Measurements from ENCODE around the gene METTL8.
A peak's percentile ranks its signal among the peaks of the same experiment; 100 is the strongest.

METTL8 gene, protein sequence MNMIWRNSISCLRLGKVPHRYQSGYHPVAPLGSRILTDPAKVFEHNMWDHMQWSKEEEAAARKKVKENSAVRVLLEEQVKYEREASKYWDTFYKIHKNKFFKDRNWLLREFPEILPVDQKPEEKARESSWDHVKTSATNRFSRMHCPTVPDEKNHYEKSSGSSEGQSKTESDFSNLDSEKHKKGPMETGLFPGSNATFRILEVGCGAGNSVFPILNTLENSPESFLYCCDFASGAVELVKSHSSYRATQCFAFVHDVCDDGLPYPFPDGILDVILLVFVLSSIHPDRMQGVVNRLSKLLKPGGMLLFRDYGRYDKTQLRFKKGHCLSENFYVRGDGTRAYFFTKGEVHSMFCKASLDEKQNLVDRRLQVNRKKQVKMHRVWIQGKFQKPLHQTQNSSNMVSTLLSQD

DNA sequence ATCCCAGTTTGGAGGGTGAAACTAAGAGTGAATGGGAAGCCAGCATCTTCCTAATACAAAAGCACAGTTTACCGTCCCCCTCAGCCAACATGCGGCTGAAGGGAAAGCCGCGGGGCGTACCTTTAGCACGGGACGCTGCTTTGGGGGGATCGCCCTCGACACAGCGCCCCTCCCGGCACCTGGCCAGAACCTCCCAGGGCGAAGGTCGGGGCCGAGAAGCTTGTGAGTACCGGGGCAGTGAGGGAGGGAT lies at the start of gene METTL8:
Gene METTL8 (minus strand): TSS at position 228 of the 250 bp plus-strand sequence. CDS start 41,805 bp downstream, outside the sequence.
- DNase-seq (ENCODE audit: low spot score): no peak

DNA sequence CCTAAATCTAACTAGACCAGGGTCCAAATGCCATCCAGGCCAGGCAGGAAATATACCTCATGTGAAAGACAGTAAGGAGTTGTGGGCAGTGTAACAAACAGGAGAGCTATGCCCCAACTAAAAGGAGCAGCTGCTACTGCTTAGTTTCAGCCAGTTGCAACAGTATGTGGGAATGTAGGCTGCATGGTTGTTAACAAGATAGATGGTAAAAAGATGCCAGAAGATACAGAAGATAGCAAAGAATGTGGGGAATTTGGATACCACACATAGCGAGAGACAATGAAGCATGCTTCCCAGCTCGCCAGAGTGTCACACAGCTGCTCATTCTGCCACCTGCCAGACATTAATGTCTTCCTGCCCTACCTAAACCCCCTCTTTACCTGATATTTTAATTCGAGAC lies 49.1 kb upstream of the METTL8 start:
- no peak for DNase-seq (ENCODE audit: low spot score)

DNA sequence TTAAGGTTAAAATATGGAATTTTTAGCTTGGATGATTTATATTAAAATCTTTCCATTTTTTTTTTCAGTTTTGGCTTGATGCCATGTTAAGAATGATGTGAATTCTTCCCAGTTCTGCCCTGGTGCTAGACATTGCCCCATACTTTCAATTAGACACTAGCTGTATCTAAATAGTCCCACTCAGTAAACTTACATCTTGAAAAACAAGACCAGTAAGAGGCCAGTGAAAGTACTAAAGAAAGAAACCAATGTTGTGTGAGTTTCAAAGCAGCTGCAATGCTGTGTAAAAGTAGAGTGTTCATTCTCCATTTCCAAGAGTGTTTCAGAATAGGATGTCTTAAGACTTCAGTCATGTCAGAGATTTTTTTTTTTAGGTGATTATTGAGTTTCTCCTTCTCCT lies 48.5 kb upstream of the METTL8 start:
- no peak for DNase-seq (ENCODE audit: low spot score)

DNA sequence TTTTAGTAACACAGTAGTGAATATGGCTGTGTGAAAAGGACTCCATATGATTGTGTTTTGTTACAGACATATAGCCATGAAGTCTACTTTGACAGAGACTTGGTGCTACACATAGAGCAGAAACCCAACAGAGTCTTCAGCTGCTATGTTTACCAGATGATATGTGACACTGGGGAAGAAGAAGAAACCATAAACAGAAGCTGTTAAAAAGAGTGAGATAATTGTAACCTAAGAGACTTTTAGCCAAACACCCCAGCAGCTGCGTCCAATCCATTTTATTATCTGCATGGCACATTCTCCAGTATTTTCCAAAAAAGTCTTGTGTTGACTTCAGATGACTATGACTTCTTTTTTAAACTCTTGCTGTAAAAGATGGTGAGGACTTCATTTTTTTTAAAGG lies 47.1 kb upstream of the METTL8 start:
- no peak for DNase-seq (ENCODE audit: low spot score)

DNA sequence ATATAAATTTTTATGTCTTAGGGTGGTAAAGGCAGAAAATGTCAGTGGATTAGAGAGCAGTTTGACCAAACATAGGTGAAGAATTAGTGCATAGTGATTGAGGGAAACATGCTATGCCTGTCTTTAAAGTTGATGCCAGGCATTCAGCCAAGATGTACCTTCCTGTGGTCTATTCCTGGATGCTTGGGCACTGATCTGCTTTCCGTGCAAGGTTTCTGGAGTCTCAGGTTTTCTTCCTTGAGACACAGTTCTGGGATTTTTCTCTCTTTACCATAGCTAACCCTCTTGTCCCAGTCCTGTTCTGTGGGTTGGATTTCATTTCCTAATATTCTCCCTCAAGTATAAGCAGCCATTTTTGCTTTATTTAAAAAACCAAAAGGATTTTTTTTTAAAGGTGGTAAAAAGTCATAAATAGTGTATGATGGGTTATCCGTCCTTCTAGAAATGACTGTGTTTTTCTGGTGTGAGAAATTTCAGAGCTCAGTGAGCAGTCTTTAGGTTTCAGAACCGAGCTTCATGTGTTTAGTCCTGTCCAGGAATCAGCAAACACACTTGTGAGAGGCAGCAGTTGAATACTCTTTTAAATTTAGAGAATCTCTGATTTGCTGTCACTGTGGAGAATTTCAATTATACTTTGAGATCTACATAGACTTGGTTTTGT lies 45.5 kb upstream of the METTL8 start:
- no peak for DNase-seq (ENCODE audit: low spot score)

DNA sequence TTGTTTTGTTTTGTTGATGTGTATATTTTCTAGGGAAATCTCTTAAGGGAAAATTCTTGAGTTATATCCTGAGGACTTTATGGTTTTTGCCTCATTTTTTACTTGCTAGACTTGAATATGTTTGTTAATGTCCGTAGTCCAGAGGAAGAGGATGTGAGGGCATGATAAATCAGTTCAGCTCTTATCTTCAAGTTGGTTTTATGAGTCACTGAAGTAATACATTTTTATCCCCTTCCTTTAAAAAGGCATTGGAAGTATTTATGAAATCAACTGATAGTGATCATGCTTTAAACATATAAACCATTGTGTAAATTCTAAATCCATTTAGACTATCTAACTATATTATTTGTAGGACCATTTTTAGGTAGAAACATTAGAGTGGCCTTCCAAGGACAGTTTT lies 44.6 kb upstream of the METTL8 start:
- no peak for DNase-seq (ENCODE audit: low spot score)

DNA sequence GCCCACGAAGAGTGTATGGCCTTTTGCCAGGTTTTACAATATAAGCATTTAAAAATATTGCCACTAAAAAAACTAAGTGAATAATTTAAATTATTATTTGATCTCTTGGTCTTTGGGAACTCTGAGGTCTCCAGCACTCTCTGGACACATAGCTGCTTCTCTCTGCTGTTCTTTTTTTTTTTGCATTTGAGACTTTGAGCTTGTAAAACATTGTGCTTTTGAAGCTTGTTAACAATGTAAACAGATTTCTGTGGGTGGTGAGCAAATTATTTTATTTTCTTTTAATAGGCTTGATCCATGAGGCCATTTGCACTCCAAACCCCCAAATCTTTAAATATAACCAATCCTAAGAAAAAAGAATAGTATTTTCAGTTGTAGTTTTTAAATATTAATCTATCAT lies 42.2 kb upstream of the METTL8 start:
- no peak for DNase-seq (ENCODE audit: low spot score)

DNA sequence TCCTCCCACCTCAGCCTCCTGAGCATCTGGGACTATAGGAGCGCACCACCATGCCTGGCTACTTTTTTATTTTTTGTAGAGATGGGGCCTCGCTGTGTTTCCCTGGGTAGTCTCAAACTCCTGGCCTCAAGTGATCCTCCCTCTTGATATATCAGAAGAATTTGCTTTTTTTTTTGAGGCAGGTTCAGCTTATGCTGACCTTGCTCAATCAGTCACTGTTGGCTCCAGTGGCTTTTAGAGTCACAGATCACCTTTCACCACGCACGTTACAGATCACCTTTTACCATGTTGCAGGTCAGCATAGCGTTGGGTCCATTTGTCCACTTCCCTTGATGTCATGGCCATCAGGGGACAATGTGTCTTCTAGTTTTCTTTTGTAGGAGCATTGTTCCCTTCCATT lies 36.3 kb upstream of the METTL8 start:
- DNase-seq (ENCODE audit: low spot score): no peak

DNA sequence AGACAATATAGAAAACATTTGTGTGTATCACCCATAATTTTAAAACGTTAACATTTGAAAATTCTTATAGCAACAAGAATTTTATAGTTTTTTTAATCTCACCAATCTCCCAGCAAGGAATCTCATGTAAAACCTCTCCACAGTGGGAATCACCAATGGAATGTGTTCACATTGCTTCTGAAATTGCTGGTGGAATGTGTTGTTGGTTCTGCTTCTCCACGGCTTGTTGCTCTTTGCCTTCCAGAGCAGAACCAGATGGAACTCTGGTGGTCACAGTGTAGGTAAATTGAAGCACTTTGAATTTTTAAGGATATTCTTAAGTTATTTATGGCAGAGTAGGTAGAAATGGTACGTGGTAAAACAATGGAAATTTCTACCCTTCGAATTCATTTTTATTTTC lies 35.4 kb upstream of the METTL8 start:
- DNase-seq (ENCODE audit: low spot score): peak; percentile 9

DNA sequence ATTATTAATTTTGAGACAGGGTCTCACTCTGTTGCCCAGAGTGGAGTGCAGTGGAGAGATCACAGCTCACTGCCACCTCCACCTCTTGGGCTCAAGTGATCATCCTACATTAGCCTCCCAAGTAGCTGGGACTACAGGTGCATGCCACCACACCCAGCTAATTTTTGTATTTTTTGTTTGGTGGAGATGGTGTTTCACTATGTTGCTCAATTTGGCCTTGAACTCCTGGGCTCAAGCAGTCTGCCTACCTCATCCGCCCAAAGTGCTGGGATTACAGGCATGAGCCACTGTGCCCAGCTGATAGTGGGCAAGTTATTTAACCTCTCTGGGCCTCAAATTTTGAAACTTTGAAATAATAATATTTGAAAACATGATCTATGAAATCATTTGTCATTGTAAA lies 26.7 kb upstream of the METTL8 start:
- DNase-seq (ENCODE audit: low spot score): no peak

DNA sequence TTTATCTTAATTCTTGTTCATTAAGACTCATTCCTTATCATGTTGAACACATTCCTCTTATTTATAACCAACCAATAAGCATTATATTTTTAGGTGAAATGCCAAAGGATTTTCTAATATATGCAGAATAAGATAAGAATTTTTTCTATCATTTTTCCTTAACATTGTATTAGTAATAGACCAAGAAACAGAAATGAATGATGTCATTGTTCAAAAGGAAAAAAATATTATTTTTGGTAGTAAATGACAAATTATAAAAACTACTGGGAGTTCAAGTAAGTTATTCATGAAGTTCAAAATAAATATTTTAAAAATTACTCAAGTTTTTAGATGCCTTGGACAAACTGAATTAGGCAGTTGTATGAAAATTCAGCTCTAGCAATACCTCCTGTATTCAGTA lies 25.7 kb upstream of the METTL8 start:
- DNase-seq (ENCODE audit: low spot score): no peak

DNA sequence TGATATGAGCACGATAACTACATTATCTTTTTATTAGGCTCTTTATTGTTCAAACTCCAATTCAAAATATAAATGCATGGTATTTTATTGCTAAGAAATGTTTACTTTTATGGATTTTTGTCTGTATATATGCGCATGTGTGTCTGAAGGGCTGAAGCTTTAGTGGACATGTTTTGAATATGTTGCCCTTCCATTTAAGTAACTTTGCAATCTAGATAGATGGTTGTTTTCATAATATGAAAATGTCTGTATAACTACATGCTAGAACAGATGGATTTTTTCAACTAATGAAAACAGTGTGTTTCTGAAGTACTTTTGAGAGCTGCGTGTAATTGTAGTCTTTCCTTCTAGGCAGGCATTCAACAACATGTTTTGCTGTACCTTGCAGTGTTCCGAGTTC lies 19.0 kb upstream of the METTL8 start:
- no peak for DNase-seq (ENCODE audit: low spot score)

DNA sequence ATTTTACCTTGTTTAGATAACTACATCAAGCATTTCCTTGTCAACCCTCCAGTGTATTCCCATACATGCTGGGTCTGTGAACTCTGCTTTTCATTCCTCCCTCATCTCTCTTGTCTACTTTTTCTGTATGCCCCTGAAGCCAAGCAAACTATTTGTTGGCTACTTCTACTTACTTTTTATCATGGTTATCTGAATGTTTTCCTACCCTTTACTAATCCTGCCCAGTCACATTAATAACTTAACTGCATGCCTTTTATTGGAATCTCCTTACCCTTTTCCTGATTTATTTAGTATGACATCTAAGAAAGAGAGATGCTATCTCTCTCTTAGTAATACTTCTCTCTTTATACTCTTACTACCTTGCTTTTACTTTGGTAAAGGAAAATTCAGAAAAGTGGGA lies 17.3 kb upstream of the METTL8 start:
- DNase-seq (ENCODE audit: low spot score): no peak

DNA sequence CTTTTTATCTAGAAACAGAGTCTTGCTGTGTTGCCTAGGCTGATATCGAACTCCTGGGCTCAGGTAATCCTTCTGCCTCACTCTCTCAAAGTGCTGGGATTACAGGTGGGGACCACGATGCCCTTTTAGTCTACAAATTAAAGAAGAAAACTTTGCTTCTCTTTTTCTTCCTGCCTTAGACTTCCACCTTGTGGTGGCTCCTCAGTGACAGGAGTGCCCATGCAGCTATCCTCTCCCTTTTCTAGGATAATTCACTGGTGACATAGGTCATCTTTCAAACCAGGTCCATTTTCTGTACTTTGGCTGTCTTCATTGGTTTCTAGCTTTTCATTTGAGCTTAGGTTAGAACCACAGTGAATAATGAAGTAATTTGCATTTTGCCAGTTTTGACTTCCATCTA lies 13.9 kb upstream of the METTL8 start:
- no peak for DNase-seq (ENCODE audit: low spot score)

DNA sequence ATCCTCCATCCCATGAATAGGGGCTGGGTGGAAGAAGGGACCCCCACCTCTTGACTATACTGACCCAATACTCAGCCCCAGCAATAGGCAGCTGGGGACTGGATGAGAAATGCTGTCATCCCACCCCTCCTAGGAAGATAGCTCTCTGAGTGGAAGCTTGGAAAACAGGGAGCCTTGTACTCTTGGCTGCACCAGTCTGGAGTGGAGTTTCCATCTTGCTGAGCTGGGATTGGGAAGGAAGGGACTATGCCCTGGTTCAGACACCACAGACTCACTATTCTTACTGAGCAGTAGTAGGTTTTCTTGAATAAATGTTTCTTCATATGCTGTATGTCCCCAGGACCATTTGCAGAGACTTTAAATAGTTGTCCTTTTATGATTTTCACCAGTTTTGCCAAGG lies 7.7 kb upstream of the METTL8 start:
- DNase-seq (ENCODE audit: low spot score): no peak

DNA sequence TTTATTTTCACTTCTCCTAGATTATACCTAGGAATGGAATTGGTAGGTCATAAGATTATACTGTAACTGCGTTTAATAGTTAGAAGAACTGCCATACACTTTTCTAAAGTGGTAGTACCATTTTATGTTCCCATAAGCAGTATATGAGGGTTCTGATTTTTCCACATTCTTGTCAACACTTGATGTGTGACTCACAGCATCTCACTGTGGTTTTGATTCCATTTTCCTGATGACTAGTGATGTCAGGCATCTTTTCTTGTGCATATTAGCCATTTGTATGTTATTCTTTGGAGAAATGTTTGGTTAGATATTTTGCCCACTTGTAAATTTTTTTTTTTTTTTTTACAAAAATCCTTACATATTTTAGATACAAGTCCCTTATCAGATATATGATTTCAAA lies 2.5 kb upstream of the METTL8 start:
- DNase-seq (ENCODE audit: low spot score): peak; percentile 40

DNA sequence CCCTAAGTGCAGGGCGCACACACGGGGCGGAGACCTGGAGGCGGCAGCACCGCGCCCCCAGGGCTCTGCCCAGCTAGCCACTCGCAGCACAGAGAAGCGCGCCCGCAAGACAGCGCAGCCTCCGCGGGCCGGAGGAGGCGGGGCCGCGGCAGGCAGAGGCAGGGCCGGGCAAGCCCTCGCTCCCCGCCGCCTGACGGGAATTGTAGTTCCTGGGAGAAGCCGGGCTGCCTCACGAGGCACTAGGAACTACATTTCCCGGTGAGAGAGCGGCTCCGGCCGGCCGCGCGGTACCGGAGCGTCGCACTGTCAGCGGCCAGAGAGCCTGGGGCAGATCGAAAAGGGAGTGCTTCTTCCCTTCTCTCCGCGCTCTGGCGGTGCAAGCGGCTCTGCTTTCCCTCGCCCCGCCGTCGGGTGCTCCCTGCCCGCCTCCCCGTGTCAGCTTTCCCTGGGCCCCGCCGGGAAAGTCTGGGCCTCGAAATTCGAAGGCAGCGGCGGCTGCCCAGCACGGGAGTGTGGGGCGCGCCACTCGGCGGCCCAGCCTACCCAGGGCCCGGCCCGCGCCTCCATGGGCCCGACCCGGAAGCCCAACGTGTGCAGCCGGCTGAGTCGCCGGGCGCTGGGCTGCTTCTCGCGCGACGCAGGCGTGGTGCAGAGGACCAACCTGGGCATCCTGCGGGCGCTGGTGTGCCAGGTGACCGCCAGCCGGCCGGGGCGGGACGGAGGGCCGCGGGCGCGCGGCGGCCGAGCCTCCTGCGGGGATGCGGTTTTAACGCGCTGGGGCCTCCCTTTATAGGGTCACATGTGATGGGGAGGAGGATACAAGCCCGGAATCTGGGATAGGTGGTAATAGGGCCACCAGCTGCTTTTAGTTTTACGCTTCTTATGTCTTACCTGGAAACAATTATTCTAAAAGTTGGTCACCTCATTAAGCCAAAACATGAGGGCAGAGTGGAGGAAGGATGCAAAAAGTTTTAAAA lies 511 bp upstream of the METTL8 start, which contains the start of gene DCAF17:
Gene DCAF17 (plus strand): TSS at position 214 of the 977 bp plus-strand sequence. CDS start 352 bp downstream, at position 566.
- DNase-seq (ENCODE audit: low spot score): peak; percentile 97

DNA sequence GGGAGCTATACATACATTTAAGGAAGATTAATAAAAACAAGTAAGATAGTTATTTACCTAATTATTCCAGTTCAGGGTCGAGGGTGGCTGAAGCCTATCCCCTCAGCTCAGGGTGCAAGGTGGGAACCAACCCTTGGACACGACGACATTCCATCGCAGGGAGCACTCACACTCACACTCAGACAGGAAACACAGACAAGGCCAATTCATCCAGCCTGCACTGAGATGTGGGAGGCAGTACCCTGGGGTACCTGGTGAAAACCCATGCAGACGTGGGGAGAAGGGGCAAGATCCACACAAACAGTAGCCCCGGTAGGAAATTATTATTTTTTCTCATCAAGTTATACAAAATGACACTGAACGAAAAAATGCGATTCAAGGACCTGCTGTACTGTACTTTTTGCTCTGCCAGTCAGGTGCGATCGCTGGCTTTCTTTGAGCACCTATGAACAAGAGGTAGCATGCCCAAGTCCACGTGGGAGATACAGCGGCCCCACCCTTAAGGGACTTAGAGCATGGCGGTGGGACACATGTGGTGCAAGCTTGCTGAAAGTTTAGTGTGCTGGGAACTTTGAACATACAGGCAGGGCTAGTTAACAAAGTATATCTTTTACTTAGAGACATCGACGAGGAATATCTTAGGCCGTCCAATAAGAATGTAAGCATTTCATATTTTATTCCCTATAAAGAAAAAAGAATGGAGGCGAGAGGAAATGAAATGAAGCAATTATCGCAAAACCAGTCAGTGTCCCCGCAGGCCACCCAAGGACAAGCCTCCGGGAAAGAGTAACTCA lies 624 bp downstream of the METTL8 start:
- DNase-seq (ENCODE audit: low spot score): no peak

DNA sequence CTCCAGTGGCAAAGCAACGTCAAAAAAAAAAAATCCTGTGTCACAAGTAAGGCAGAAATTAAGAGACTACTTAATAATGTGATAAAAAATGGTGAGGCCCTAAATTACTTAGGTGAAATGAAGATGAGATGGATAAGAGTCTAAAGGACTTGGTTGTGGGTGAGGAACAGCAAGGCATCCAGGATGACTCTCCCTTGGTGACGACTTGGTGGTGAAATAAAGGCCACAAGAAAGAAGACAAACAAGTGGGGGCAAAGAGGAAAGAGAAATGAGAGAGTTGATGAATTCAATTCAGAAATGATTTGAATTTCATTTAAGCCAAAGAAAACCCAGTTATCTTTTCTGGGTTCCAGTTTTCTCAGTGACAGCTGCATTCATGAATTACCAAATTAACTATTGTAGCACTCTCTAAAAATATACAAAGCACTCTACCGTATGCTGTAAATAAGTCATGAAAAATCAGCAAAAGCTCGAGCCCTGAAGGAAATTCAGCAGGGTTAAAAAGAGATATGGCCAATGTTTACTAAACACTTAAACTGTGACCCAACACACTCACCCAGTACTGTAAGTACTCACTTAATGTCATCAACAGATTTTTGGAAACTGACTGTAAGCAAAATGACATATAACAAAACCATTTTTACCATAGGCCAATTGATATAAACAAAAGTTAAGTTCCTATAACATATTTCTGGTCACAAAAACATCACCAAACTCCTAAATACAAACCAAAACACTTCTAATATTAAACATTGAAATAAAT lies 1.4 kb downstream of the METTL8 start:
- DNase-seq (ENCODE audit: low spot score): no peak

DNA sequence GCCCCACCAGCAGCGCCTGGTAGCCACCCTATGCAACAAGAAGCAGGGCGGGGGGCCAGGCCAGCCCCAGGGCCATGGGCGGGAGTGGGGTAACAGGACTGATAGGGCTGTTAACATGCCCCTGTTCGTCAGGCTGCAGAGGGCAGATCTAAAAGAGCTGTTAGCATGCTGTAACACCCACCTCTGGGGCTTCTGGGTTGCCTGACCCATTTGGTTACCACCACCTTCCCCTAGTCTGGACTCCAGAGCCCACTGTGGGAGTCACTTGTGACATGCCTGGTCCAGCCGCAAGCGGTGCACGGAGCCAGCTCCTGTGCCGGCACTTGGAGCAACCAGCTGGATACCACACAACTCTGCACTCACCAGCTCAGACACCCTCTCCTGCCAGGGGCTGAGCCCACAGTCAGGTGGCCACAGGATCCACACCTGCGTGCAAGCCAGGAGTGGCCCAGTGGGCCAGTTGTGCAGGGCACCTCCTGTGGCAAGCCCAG lies 2.1 kb downstream of the METTL8 start:
- no peak for DNase-seq (ENCODE audit: low spot score)

All from AG08396 (cell line).